Esophagus muscularis mucosa (tissue), 4 donors: ENCODE measurements around the gene HS3ST5. TPM values are rescaled to one million over a fixed set of nuclear protein-coding genes. Genes with fewer than 3 reads are reported as not detected.

Experiments
- DNase-seq: peaks from one replicate; pipeline ENCODE4 v3.0.0-alpha.2; 2017; ENCODE audit errors: extremely low spot score
- H3K27ac ChIP-seq, 4 donors: fragments of 200-600 bp; sonication (generic); replicated peaks in 1 of 4; 1 replicate in 3 of 4; 2 replicates in 1 of 4; pipeline ENCODE4 v1.5.1; 2016 to 2019; ENCODE audit warnings: mild to moderate bottlenecking in 1 of 4
- H3K27me3 ChIP-seq, 4 donors: fragments of 200-600 bp; sonication (generic); one replicate each; pipeline versions ENCODE4 v1.5.1 to v1.6.0; 2016 to 2019
- H3K36me3 ChIP-seq, 4 donors: fragments of 200-600 bp; sonication (generic); one replicate each; pipeline ENCODE4 v1.5.1; 2016 to 2019
- H3K4me1 ChIP-seq, 4 donors: fragments of 200-600 bp; sonication (generic); one replicate each; pipeline ENCODE4 v1.5.1; 2016 to 2019
- H3K4me3 ChIP-seq, 4 donors: fragments of 200-600 bp; sonication (generic); 1 replicate in 2 of 4; 2 replicates in 2 of 4; pipeline ENCODE4 v1.5.1; 2016 to 2019; ENCODE audit warnings: mild to moderate bottlenecking in 4 of 4, moderate library complexity in 1 of 4
- H3K9me3 ChIP-seq, 4 donors: fragments of 200-600 bp; sonication (generic); 1 replicate in 3 of 4; 2 replicates in 1 of 4; pipeline ENCODE4 v1.5.1; 2016 to 2019
- EP300 ChIP-seq: sonication (generic); formaldehyde crosslinking; IDR thresholded peaks from one replicate; pipeline ENCODE4 v1.6.1; 2017; ENCODE audit warnings: antibody characterized with exemption
- POLR2A ChIP-seq: fragments of 450-650 bp; IDR thresholded peaks from one replicate; pipeline ENCODE4 v1.6.1; 2017; ENCODE audit warnings: antibody characterized with exemption, moderate library complexity, mild to moderate bottlenecking, low read depth
- POLR2AphosphoS5 ChIP-seq, 2 donors: sonication (generic); formaldehyde crosslinking; IDR thresholded peaks; one replicate each; pipeline ENCODE4 v1.6.1; 2017; ENCODE audit warnings: antibody characterized with exemption in 2 of 2
- WGBS: methylation state at CpG from one replicate; pipeline ENCODE4 v1.1.5; 2018; 5-methylcytosine and 5-hydroxymethylcytosine counted together
- intact Hi-C: fragments of 100-400 bp; cut with DNase I; formaldehyde crosslinking; loops from one replicate; pipeline ENCODE4 v1.15.1; 2023
- total RNA-seq, 4 donors: library from RNA; depleted of rRNA; stranded (reverse); fragments of >200 nt; gene quantifications; one replicate each; pipeline versions ENCODE4 v1.1.0 to v1.2.1, GENCODE V29; 2016
- TF ChIP-seq, protein P1 (sequence below), 3 experiments: fragments of 200-600 bp in 2 of 3; fragments of 450-650 bp in 1 of 3; sonication (generic) in 2 of 3; IDR thresholded peaks; one replicate each; pipeline ENCODE4 v1.5.1; 2017 to 2019; ENCODE audit warnings: antibody characterized with exemption in 3 of 3, mild to moderate bottlenecking in 2 of 3, moderate library complexity in 1 of 3

The HS3ST5 gene
- total RNA-seq, 4 donors from 2014 or later: 0.13 to 0.33 TPM; not detected in 2

DNA sequence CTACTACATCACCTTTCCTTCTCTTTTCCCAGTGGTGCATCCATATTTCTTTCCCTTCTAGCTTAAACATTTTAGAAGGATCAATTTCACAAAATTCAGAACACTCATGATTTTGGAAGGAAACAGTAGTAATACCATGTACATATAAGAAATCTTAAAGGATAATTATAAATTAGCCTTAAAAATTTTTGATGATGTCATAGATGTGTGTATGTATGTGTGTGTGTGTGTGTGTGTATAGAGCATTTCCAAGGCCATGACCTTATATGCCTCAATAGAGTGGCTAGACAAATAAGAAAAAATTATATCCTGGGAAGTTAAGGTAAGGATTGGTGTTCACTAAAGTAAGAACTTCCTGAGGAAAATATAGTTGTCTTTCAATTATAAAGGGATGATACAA is 24.1 kb upstream of the HS3ST5 start:
- no peak overlapping the region for H3K4me3 ChIP-seq
- intact Hi-C loops: no loop called here
- no peak overlapping the region for H3K27ac ChIP-seq
- no peaks in the 10 kb centered on the region for H3K9me3 ChIP-seq
- no peak for DNase-seq
- TF ChIP-seq, protein P1, sequence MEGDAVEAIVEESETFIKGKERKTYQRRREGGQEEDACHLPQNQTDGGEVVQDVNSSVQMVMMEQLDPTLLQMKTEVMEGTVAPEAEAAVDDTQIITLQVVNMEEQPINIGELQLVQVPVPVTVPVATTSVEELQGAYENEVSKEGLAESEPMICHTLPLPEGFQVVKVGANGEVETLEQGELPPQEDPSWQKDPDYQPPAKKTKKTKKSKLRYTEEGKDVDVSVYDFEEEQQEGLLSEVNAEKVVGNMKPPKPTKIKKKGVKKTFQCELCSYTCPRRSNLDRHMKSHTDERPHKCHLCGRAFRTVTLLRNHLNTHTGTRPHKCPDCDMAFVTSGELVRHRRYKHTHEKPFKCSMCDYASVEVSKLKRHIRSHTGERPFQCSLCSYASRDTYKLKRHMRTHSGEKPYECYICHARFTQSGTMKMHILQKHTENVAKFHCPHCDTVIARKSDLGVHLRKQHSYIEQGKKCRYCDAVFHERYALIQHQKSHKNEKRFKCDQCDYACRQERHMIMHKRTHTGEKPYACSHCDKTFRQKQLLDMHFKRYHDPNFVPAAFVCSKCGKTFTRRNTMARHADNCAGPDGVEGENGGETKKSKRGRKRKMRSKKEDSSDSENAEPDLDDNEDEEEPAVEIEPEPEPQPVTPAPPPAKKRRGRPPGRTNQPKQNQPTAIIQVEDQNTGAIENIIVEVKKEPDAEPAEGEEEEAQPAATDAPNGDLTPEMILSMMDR (IDR thresholded peaks at IDR 0.05): no peak
- TF ChIP-seq POLR2AphosphoS5 (IDR thresholded peaks at IDR 0.05) (no peak), EP300 (no peak), POLR2A (no peak)
- no peaks in the 10 kb centered on the region for H3K36me3 ChIP-seq
- H3K4me1 ChIP-seq: peaks cover 0 to 10% (median 6%) of the 10 kb centered on the region in 4 donors
- no peaks in the 10 kb centered on the region for H3K27me3 ChIP-seq

DNA sequence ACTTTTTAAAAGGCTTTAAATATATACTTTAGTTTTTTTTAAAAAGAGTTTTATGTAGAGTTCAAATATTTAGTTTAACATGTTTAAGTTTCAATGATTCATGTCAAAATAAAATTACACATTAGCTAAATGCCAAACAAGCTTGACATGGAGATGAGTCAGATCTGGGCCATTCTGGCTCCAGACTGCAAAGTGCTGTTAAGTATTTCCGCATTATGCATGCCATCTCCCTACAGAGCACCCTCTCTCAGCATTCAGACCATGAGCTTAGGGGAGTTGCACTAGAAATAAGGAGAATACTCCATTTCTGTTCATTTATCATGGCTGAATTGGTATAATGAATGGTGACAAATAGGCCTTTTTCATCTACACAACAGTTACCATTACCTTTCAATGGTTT is 21.5 kb upstream of the HS3ST5 start:
- TF ChIP-seq, protein P1 (IDR thresholded peaks at IDR 0.05): no peak
- TF ChIP-seq POLR2AphosphoS5 (IDR thresholded peaks at IDR 0.05): no peak
- TF ChIP-seq POLR2A: no peak
- TF ChIP-seq EP300: no peak
- intact Hi-C loops: no loop called here
- Histone ChIP-seq H3K9me3 (no peaks in the 10 kb centered on the region), H3K27me3 (no peaks in the 10 kb centered on the region), H3K4me3 (no peak overlapping the region), H3K4me1 (peaks cover 0 to 10% (median 6%) of the 10 kb centered on the region in 4 donors), H3K27ac (no peak overlapping the region), H3K36me3 (no peaks in the 10 kb centered on the region)
- DNase-seq: no peak
- WGBS: 32% methylated on average over 1 of the region's 1 CpG

DNA sequence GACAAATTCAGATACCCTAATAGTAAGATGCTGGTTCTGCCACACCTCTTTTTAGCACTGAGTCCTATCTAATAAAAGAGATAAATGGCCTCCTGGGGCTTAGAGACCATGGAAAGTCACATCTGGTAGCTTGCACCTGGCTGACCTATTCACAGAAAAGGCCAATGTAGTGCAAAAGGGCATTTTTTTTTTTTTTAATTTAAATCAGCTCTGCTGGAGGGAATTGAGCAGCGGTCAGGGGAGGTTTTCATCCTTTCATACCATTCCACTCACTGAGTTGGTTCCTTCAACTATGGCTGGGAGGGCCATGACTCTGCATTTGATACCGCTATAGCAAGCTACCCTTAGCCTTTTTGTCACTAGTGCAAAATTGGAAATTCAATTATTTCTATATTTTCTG is 20.1 kb upstream of the HS3ST5 start:
- DNase-seq: no peak
- intact Hi-C loops: no loop called here
- 95% methylated on average over 2 of the region's 2 CpGs for WGBS
- H3K4me3 ChIP-seq: no peak overlapping the region
- H3K4me1 ChIP-seq: peaks cover 0 to 10% (median 6%) of the 10 kb centered on the region in 4 donors
- no peak overlapping the region for H3K27ac ChIP-seq
- TF ChIP-seq POLR2A: no peak
- TF ChIP-seq EP300: no peak
- TF ChIP-seq POLR2AphosphoS5 (IDR thresholded peaks at IDR 0.05): no peak
- TF ChIP-seq, protein P1 (IDR thresholded peaks at IDR 0.05): no peak
- no peaks in the 10 kb centered on the region for H3K27me3 ChIP-seq
- H3K9me3 ChIP-seq: no peaks in the 10 kb centered on the region
- no peaks in the 10 kb centered on the region for H3K36me3 ChIP-seq

DNA sequence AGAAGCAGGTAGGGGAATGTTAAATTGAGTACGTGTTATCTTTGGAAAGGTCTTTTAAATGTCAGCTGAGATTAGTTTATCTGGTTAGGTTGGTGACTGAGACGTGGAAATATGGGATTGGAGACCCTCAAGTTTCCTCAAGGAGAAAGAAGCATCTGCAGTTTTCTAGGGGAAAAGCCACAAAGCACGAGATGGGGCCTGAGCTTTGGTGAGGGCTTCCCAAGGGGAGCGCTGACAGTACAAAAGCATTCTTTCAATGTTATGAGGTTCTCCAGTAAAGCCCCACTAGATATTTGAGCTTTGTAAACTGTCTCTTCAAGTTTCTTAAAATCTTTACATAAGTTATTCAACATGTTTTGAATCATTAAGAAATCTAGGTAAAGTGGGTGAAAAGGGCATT is 19.6 kb upstream of the HS3ST5 start:
- H3K4me1 ChIP-seq: peaks cover 0 to 10% (median 6%) of the 10 kb centered on the region in 4 donors
- no peak overlapping the region for H3K27ac ChIP-seq
- 92% methylated on average over 4 of the region's 4 CpGs for WGBS
- no peak for DNase-seq
- no peaks in the 10 kb centered on the region for H3K36me3 ChIP-seq
- H3K9me3 ChIP-seq: no peaks in the 10 kb centered on the region
- H3K4me3 ChIP-seq: no peak overlapping the region
- no peaks in the 10 kb centered on the region for H3K27me3 ChIP-seq
- intact Hi-C loops: no loop called here
- TF ChIP-seq POLR2A: no peak
- TF ChIP-seq, protein P1 (IDR thresholded peaks at IDR 0.05): no peak
- TF ChIP-seq EP300: no peak
- no peak for TF ChIP-seq POLR2AphosphoS5 (IDR thresholded peaks at IDR 0.05)

DNA sequence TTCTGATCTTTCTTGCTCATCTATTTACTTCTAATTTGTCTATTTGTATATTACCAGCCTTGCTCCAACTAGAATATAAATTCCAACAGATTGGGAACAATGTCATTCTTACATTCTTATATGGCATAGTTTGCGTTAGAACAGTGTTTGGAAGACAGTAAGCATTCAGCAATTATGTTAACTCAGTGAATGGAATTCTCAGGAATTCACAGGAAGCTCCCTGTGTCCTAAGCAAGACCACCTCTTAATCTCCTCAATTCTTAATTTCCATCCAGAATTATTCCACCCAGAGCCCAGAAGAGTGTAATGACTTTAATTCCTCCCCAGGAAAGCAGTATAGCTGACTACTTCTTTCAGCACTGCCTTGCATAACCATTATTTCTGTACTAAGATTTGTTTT is 18.2 kb upstream of the HS3ST5 start:
- Histone ChIP-seq H3K9me3 (no peaks in the 10 kb centered on the region), H3K4me1 (peaks cover 0 to 10% (median 6%) of the 10 kb centered on the region in 4 donors), H3K36me3 (no peaks in the 10 kb centered on the region), H3K4me3 (no peak overlapping the region), H3K27me3 (no peaks in the 10 kb centered on the region), H3K27ac (no peak overlapping the region)
- TF ChIP-seq POLR2A (no peak), EP300 (no peak), POLR2AphosphoS5 (IDR thresholded peaks at IDR 0.05) (no peak)
- TF ChIP-seq, protein P1 (IDR thresholded peaks at IDR 0.05): no peak
- intact Hi-C loops: no loop called here
- WGBS: 82% methylated on average over 1 of the region's 1 CpG
- no peak for DNase-seq
